MM.1S (cell line): Measurements from ENCODE around the gene S100Z.

Source experiments
- DNase-seq: peaks from one replicate; pipeline ENCODE4 v3.0.0-alpha.2; 2015
- H2AFZ ChIP-seq: fragments of 300-600 bp; sonication (generic); 2 replicates; pipeline ENCODE4 v1.6.0; 2016; ENCODE audit warnings: antibody characterized with exemption, low read length
- H3F3A ChIP-seq: fragments of 300-600 bp; sonication (generic); 2 replicates; pipeline ENCODE4 v1.6.1; 2016; ENCODE audit warnings: mild to moderate bottlenecking, antibody characterized with exemption, low read length, moderate library complexity, mixed read lengths; ENCODE audit not compliant: insufficient read depth
- H3K27ac ChIP-seq: fragments of 300-600 bp; sonication (generic); 2 replicates; pipeline ENCODE4 v1.5.1; 2016; ENCODE audit warnings: mild to moderate bottlenecking, low read length
- H3K27me3 ChIP-seq: fragments of 300-600 bp; sonication (generic); replicated peaks from 2 replicates; pipeline ENCODE4 v1.6.0; 2016; ENCODE audit warnings: low read length; ENCODE audit not compliant: insufficient read depth
- H3K36me3 ChIP-seq: fragments of 300-600 bp; sonication (generic); replicated peaks from 2 replicates; pipeline ENCODE4 v1.6.1; 2016; ENCODE audit warnings: mild to moderate bottlenecking, low read length, mixed read lengths; ENCODE audit not compliant: insufficient read depth
- H3K4me1 ChIP-seq: fragments of 300-600 bp; sonication (generic); 2 replicates; pipeline ENCODE4 v1.6.1; 2016; ENCODE audit warnings: low read length, mixed read lengths
- H3K4me2 ChIP-seq: fragments of 300-600 bp; sonication (generic); 2 replicates; pipeline ENCODE4 v1.6.0; 2016; ENCODE audit warnings: low read depth, low read length
- H3K4me3 ChIP-seq: fragments of 300-600 bp; sonication (generic); 2 replicates; pipeline ENCODE4 v1.5.1; 2016; ENCODE audit warnings: low read length, mixed read lengths
- H3K79me2 ChIP-seq: fragments of 300-600 bp; sonication (generic); 2 replicates; pipeline ENCODE4 v1.6.1; 2016; ENCODE audit warnings: mixed run types, low read length, mixed read lengths
- H3K9ac ChIP-seq: fragments of 300-600 bp; sonication (generic); 2 replicates; pipeline ENCODE4 v1.6.1; 2016; ENCODE audit warnings: low read length, mixed read lengths
- H3K9me2 ChIP-seq: fragments of 300-600 bp; sonication (generic); replicated peaks from 2 replicates; pipeline ENCODE4 v1.6.1; 2016; ENCODE audit warnings: mild to moderate bottlenecking, low read length, mixed read lengths; ENCODE audit not compliant: insufficient read depth
- H3K9me3 ChIP-seq: fragments of 300-600 bp; sonication (generic); replicated peaks from 2 replicates; pipeline ENCODE4 v1.6.1; 2016; ENCODE audit warnings: mild to moderate bottlenecking, low read length, mixed read lengths; ENCODE audit not compliant: insufficient read depth
- H4K20me1 ChIP-seq: fragments of 300-600 bp; sonication (generic); 2 replicates; pipeline ENCODE4 v1.6.1; 2016; ENCODE audit warnings: mild to moderate bottlenecking, low read length, moderate library complexity, mixed read lengths; ENCODE audit not compliant: insufficient read depth
- EZH2 ChIP-seq: fragments of 300-600 bp; sonication (generic); optimal IDR thresholded peaks from 2 replicates; pipeline ENCODE3; 2017; ENCODE audit warnings: low read depth, mild to moderate bottlenecking, antibody characterized with exemption, low read length, mixed read lengths
- EZH2phosphoT487 ChIP-seq: fragments of 300-600 bp; sonication (generic); IDR thresholded peaks from 2 replicates; pipeline ENCODE4 v1.6.1; 2018; ENCODE audit warnings: antibody characterized with exemption, low read length
- TF ChIP-seq, protein P1 (sequence below): fragments of 300-600 bp; sonication (generic); IDR thresholded peaks from 2 replicates; pipeline ENCODE4 v1.5.1; 2016; ENCODE audit warnings: antibody characterized with exemption, low read length, mixed read lengths

The S100Z gene

DNA sequence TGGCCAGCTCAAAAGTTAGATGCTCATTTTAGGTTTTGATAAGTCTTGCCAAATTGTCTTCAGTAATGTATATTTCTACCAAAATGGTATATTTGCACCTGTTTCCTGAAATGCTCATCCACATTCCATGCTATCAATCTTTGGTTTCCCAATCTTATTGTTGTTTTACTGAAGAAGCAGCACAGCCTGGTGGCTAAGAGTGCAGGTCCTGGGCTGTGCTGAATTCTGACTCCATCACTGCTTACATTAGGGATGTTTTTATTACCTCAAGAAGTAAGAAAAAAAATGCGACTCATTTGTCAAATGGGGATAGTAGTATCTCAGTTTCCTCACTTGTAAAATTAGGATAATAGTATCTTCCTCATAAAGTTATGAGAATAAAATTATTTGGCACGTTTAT lies 13.6 kb upstream of the S100Z start:
- H3K36me3 ChIP-seq: no peaks in the 10 kb centered on the region
- H3K27ac ChIP-seq: no peak overlapping the region
- no peaks in the 10 kb centered on the region for H3K27me3 ChIP-seq
- H4K20me1 ChIP-seq: no peaks in the 10 kb centered on the region
- no peak overlapping the region for H3K4me3 ChIP-seq
- no peaks in the 10 kb centered on the region for H3K79me2 ChIP-seq
- no peaks in the 10 kb centered on the region for H3F3A ChIP-seq
- H3K9me2 ChIP-seq: no peaks in the 10 kb centered on the region
- no peaks in the 10 kb centered on the region for H3K4me1 ChIP-seq
- no peak overlapping the region for H3K4me2 ChIP-seq
- no peak overlapping the region for H2AFZ ChIP-seq
- TF ChIP-seq EZH2 (no peak), EZH2phosphoT487 (no peak)
- TF ChIP-seq, protein P1, sequence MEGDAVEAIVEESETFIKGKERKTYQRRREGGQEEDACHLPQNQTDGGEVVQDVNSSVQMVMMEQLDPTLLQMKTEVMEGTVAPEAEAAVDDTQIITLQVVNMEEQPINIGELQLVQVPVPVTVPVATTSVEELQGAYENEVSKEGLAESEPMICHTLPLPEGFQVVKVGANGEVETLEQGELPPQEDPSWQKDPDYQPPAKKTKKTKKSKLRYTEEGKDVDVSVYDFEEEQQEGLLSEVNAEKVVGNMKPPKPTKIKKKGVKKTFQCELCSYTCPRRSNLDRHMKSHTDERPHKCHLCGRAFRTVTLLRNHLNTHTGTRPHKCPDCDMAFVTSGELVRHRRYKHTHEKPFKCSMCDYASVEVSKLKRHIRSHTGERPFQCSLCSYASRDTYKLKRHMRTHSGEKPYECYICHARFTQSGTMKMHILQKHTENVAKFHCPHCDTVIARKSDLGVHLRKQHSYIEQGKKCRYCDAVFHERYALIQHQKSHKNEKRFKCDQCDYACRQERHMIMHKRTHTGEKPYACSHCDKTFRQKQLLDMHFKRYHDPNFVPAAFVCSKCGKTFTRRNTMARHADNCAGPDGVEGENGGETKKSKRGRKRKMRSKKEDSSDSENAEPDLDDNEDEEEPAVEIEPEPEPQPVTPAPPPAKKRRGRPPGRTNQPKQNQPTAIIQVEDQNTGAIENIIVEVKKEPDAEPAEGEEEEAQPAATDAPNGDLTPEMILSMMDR: no peak
- no peak for DNase-seq
- H3K9ac ChIP-seq: no peak overlapping the region
- no peaks in the 10 kb centered on the region for H3K9me3 ChIP-seq

DNA sequence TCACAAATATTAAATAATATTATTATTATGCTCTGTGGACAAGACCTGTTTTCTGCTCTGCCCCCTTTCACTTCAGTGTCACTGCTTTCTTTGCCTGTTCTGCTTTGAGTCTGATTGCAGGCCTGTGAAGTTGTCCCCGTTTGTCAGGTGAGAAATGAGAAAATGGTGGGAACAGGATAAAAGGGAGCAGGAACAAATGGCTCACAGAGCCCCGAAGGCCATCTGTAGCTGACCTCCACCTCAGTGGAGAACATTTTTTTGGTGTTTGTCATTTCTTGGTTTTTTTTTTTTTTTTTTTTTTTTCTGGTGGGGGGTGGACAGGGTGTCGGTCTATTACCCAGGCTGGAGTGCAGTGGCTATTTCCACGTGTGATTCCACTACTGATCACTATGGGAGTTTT lies 13.2 kb upstream of the S100Z start:
- no peak for DNase-seq
- Histone ChIP-seq H3K9ac (no peak overlapping the region), H3K4me3 (no peak overlapping the region), H2AFZ (no peak overlapping the region), H3K36me3 (no peaks in the 10 kb centered on the region), H3K4me1 (no peaks in the 10 kb centered on the region), H3K9me2 (no peaks in the 10 kb centered on the region), H3K9me3 (no peaks in the 10 kb centered on the region), H3K79me2 (no peaks in the 10 kb centered on the region), H3K4me2 (no peak overlapping the region), H3K27ac (no peak overlapping the region), H4K20me1 (no peaks in the 10 kb centered on the region), H3K27me3 (no peaks in the 10 kb centered on the region), H3F3A (no peaks in the 10 kb centered on the region)
- TF ChIP-seq EZH2phosphoT487 (no peak), EZH2 (no peak)
- TF ChIP-seq, protein P1: no peak

DNA sequence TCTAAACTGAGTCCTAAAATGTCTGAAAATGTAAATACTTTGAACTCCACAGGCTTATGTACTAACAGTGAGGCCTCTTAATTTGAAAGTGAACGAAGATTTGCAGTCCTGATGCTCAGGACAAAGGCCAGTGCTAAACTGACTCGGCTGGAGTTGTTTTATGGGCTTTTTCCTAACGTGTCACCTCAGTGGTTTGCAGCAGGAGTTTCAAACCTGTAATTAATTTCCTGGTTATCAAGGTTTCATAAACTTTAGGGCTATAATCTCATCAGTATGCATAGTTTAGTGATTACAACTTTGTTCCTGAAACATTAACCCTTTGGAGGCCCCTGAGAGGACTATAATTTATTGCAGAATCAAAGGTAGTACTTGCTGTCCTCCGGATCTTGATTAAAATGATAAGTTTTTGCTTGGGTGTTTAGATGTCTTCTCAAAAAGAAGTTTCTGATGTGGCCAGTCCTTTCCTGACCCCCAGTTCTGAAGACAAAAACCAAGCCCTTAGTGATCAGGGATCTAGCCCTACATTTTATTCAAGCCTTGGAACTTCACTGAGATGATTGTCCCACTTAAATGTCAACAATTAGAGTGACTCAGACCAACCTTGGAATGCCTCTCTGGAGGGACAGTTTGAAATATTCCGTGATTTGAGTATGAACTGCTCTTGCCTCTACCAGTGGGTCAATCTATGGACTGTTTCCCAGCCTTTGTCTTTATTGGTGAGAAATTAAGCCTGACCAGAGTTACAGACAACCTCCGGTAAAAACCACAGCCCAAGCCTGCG lies 11.1 kb upstream of the S100Z start:
- H3K4me1 ChIP-seq: no peaks in the 10 kb centered on the region
- H3K4me2 ChIP-seq: no peak overlapping the region
- H3K9me2 ChIP-seq: no peaks in the 10 kb centered on the region

More for the DNA sequence above, 11.1 kb upstream of the S100Z start:
- Histone ChIP-seq H2AFZ (no peak overlapping the region), H3K9ac (no peak overlapping the region), H3K27me3 (no peaks in the 10 kb centered on the region), H3K9me3 (no peaks in the 10 kb centered on the region), H3K27ac (no peak overlapping the region), H3K36me3 (no peaks in the 10 kb centered on the region), H3K4me3 (no peak overlapping the region), H3F3A (no peaks in the 10 kb centered on the region), H4K20me1 (no peaks in the 10 kb centered on the region), H3K79me2 (no peaks in the 10 kb centered on the region)
- DNase-seq: no peak
- TF ChIP-seq, protein P1: no peak
- no peak for TF ChIP-seq EZH2
- TF ChIP-seq EZH2phosphoT487: no peak
